Tibial artery (tissue), 4 donors: ENCODE data around the gene IFITM5.

Source experiments
- DNase-seq, 2 donors: peaks; one replicate each; pipeline ENCODE4 v3.0.0-alpha.2; 2019
- H3K27ac ChIP-seq, 2 donors: fragments of 200-600 bp; sonication (generic) in 1 of 2; 1 replicate in 1 of 2; 2 replicates in 1 of 2; pipeline ENCODE4 v1.5.1; 2018 to 2019; ENCODE audit warnings: mild to moderate bottlenecking in 1 of 2
- H3K27me3 ChIP-seq, 2 donors: fragments of 200-600 bp; sonication (generic) in 1 of 2; one replicate each; pipeline versions ENCODE4 v1.5.1 to v1.6.0; 2016 to 2019
- H3K36me3 ChIP-seq, 3 donors: fragments of 200-600 bp; sonication (generic) in 2 of 3; one replicate each; pipeline ENCODE4 v1.5.1; 2016 to 2019; ENCODE audit warnings: mild to moderate bottlenecking in 2 of 3
- H3K4me1 ChIP-seq, 4 donors: fragments of 200-600 bp; sonication (generic) in 2 of 4; 1 replicate in 3 of 4; 2 replicates in 1 of 4; pipeline ENCODE4 v1.5.1; 2016 to 2019
- H3K4me3 ChIP-seq, 2 donors: fragments of 200-600 bp; sonication (generic) in 1 of 2; 1 replicate in 1 of 2; 2 replicates in 1 of 2; pipeline ENCODE4 v1.5.1; 2018 to 2019; ENCODE audit warnings: mild to moderate bottlenecking in 2 of 2
- H3K9me3 ChIP-seq, 3 donors: fragments of 200-600 bp; sonication (generic) in 1 of 3; one replicate each; pipeline ENCODE4 v1.5.1; 2016 to 2019
- CTCF ChIP-seq, 2 experiments: fragments of 200-600 bp in 1 of 2; fragments of 450-650 bp in 1 of 2; IDR thresholded peaks; one replicate each; pipeline ENCODE4 v1.5.1; 2017 to 2019; ENCODE audit warnings: antibody characterized with exemption in 2 of 2, mild to moderate bottlenecking in 1 of 2, moderate library complexity in 1 of 2
- intact Hi-C: fragments of 100-400 bp; cut with DNase I; formaldehyde crosslinking; loops from one replicate; pipeline ENCODE4 v1.15.0; 2023; ENCODE audit warnings: low total_unique reads

Gene IFITM5

GRCh38 chr11:285894-286220 lies 13.5 kb downstream of the IFITM5 start:
- TF ChIP-seq CTCF (IDR thresholded peaks at IDR 0.05) = no peak
- peak in 1 of 2 donors; percentile 43 for DNase-seq
- H3K27me3 ChIP-seq = peaks cover 0 to 54% of the 10 kb centered on the region in 2 donors
- H3K4me3 ChIP-seq = no peak overlapping the region
- H3K9me3 ChIP-seq = no peaks in the 10 kb centered on the region
- no peak overlapping the region for H3K27ac ChIP-seq
- H3K36me3 ChIP-seq = peaks cover 0 to 3% (median 0%) of the 10 kb centered on the region in 3 donors
- peaks cover 0 to 28% (median 23%) of the 10 kb centered on the region in 4 donors for H3K4me1 ChIP-seq
- intact Hi-C loops = no loop called here

GRCh38 chr11:285021-285893 lies 14.1 kb downstream of the IFITM5 start:
- Histone ChIP-seq H3K4me3 (no peak overlapping the region), H3K4me1 (peaks cover 0 to 34% (median 24%) of the 10 kb centered on the region in 4 donors), H3K27me3 (peaks cover 0 to 60% of the 10 kb centered on the region in 2 donors), H3K9me3 (no peaks in the 10 kb centered on the region), H3K36me3 (no peaks in the 10 kb centered on the region), H3K27ac (no peak overlapping the region)
- TF ChIP-seq CTCF (IDR thresholded peaks at IDR 0.05) = no peak
- DNase-seq = peak in 1 of 2 donors; percentile 49
- intact Hi-C loops = no loop called here

- intact Hi-C loops = no loop called here
- DNase-seq = peak in 1 of 2 donors; percentile 60
- H3K4me1 ChIP-seq = peaks cover 0 to 35% (median 24%) of the 10 kb centered on the region in 4 donors
- H3K27me3 ChIP-seq = peaks cover 0 to 69% of the 10 kb centered on the region in 2 donors
- no peaks in the 10 kb centered on the region for H3K9me3 ChIP-seq
- no peak overlapping the region for H3K4me3 ChIP-seq
- no peak overlapping the region for H3K27ac ChIP-seq
- no peaks in the 10 kb centered on the region for H3K36me3 ChIP-seq
- TF ChIP-seq CTCF (IDR thresholded peaks at IDR 0.05) = no peak
Measured at GRCh38 chr11:284105-285020, 15.0 kb downstream of the IFITM5 start.

GRCh38 chr11:283405-284104 lies 15.8 kb downstream of the IFITM5 start:
- no peaks in the 10 kb centered on the region for H3K36me3 ChIP-seq
- no peaks in the 10 kb centered on the region for H3K9me3 ChIP-seq
- H3K4me3 ChIP-seq = no peak overlapping the region
- peak in 1 of 2 donors; percentile 34 for DNase-seq
- no peak overlapping the region for H3K27ac ChIP-seq
- peaks cover 0 to 77% of the 10 kb centered on the region in 2 donors for H3K27me3 ChIP-seq
- intact Hi-C loops = no loop called here
- H3K4me1 ChIP-seq = peaks cover 0 to 36% (median 24%) of the 10 kb centered on the region in 4 donors
- no peak for TF ChIP-seq CTCF (IDR thresholded peaks at IDR 0.05)

GRCh38 chr11:282630-283360 lies 16.5 kb downstream of the IFITM5 start:
- Histone ChIP-seq H3K9me3 (no peaks in the 10 kb centered on the region), H3K4me3 (no peak overlapping the region), H3K36me3 (no peaks in the 10 kb centered on the region), H3K27me3 (peaks cover 0 to 85% of the 10 kb centered on the region in 2 donors), H3K27ac (no peak overlapping the region), H3K4me1 (peaks cover 0 to 30% (median 17%) of the 10 kb centered on the region in 4 donors)
- intact Hi-C loops = no loop called here
- DNase-seq = peak in 1 of 2 donors; percentile 39
- TF ChIP-seq CTCF (IDR thresholded peaks at IDR 0.05) = no peak
